Activated CD4-positive, alpha-beta memory T cell treated with anti-CD3 and anti-CD28 coated beads for 36 hours (primary cell): ENCODE results near the gene GCNT2. TPM values are rescaled to one million over a fixed set of nuclear protein-coding genes. Genes with fewer than 3 reads are reported as not detected.

Experiments
- CTCF ChIA-PET: fragments of 350-600 bp; sonication (Branson Sonifier 250); formaldehyde crosslinking; loops from one replicate; lab custom pipeline; 2021; ENCODE audit warnings: antibody characterized with exemption, inconsistent platforms; lab: Charles Lee
- POLR2A ChIA-PET: fragments of 350-600 bp; sonication (Branson Sonifier 250); formaldehyde crosslinking; loops from one replicate; lab custom pipeline; 2021; ENCODE audit warnings: antibody characterized with exemption; lab: Charles Lee
- DNase-seq: peaks from one replicate; pipeline ENCODE4 v3.0.0-alpha.2; 2020
- H3K27ac Mint-ChIP-seq: one replicate; pipeline ENCODE4 v1.8.0; 2021; ENCODE audit warnings: mixed read lengths
- H3K27me3 Mint-ChIP-seq: one replicate; pipeline ENCODE4 v1.8.0; 2021; ENCODE audit warnings: mixed read lengths
- H3K36me3 Mint-ChIP-seq: one replicate; pipeline ENCODE4 v1.8.0; 2021; ENCODE audit warnings: mixed read lengths
- H3K4me1 Mint-ChIP-seq: one replicate; pipeline ENCODE4 v1.8.0; 2021; ENCODE audit warnings: low read depth, mixed read lengths
- H3K4me3 Mint-ChIP-seq: one replicate; pipeline ENCODE4 v1.8.0; 2021; ENCODE audit warnings: mild to moderate bottlenecking, mixed read lengths
- H3K9me3 Mint-ChIP-seq: one replicate; pipeline ENCODE4 v1.8.0; 2021; ENCODE audit warnings: mixed read lengths
- intact Hi-C: fragments of 100-400 bp; cut with micrococcal nuclease; formaldehyde crosslinking; loops from one replicate; pipeline ENCODE4 v1.15.1; 2023
- total RNA-seq, 2 experiments: library from RNA; stranded (reverse); gene quantifications; one replicate each; pipeline ENCODE4 v1.2.3, GENCODE V29; 2021

The GCNT2 gene
- total RNA-seq, 2 experiments from 2014 or later, result 1.4 to 1.5 TPM

DNA sequence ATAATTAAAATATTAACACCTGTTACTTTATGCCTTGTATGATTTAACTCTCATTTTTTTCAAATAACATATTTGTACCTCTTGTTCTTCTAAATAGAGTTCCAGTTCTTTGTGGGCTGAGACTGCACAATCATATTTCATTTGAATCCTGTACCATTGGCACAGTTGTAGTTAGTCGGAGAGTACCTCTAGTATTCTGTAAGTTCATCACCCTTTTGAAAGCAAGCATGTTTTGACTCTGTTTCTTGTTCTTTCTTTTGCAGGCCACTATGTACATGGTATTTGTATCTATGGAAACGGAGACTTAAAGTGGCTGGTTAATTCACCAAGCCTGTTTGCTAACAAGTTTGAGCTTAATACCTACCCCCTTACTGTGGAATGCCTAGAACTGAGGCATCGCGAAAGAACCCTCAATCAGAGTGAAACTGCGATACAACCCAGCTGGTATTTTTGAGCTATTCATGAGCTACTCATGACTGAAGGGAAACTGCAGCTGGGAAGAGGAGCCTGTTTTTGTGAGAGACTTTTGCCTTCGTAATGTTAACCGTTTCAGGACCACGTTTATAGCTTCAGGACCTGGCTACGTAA lies 105.1 kb downstream of the GCNT2 start:
- Mint-ChIP-seq H3K36me3 (peaks cover 12% of the 10 kb centered on the region), H3K27me3 (no peaks in the 10 kb centered on the region), H3K27ac (no peak overlapping the region), H3K9me3 (no peaks in the 10 kb centered on the region), H3K4me1 (no peaks in the 10 kb centered on the region), H3K4me3 (no peak overlapping the region)
- intact Hi-C loops, result no loop called here
- ChIA-PET POLR2A (no interaction called here), CTCF (no interaction called here)
- DNase-seq, result no peak

DNA sequence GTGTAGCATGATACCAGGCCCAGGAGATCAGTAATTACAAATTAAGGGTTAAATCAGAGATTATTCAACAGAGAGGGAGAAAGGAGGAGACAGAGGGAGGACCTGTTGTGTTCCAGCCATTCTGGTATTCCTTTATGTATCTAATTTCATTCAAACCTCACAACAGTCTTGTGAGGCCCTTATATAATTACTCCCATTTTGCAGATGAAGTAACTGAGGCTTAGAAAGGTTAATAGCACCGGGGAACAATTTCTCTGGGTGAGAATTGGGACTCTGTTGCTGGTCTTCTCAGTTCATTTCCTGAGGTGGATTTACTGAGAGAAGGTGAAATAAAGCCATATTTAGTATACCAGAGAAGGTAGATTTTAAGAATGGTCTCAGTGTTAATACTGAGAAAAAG lies 106.6 kb downstream of the GCNT2 start:
- no peaks in the 10 kb centered on the region for H3K4me1 Mint-ChIP-seq
- no peak for DNase-seq
- intact Hi-C loops, result no loop called here
- ChIA-PET POLR2A (no interaction called here), CTCF (no interaction called here)
- H3K4me3 Mint-ChIP-seq, result no peak overlapping the region
- H3K27ac Mint-ChIP-seq, result no peak overlapping the region
- H3K9me3 Mint-ChIP-seq, result no peaks in the 10 kb centered on the region
- peaks cover 7% of the 10 kb centered on the region for H3K36me3 Mint-ChIP-seq
- no peaks in the 10 kb centered on the region for H3K27me3 Mint-ChIP-seq

DNA sequence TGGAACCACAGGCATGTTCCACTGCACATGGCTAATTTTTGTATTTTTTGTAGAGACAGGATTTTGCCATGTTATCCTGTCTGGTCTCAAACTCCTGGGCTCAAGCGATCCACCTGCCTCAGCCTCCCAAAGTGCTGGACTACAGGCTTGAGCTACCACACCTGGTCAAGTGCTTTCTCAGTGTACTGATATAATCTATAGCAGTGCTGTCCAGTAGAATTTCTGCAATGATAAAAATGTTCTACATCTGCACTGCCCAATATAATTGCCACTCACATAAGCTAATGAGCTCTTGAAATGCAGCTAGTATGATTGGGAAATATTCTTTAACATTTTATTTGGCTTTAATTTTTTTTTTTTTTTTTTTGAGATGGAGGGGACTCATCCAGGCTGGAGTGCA lies 109.0 kb downstream of the GCNT2 start:
- intact Hi-C loops, result no loop called here
- CTCF ChIA-PET, result no interaction called here
- POLR2A ChIA-PET, result no interaction called here

GRCh38 chr6:10633216-10633615 lies 112.1 kb downstream of the GCNT2 start:
- no peak for DNase-seq
- H3K27me3 Mint-ChIP-seq, result no peaks in the 10 kb centered on the region
- POLR2A ChIA-PET, result no interaction called here
- H3K36me3 Mint-ChIP-seq, result no peaks in the 10 kb centered on the region
- intact Hi-C loops, result no loop called here
- no peak overlapping the region for H3K4me3 Mint-ChIP-seq
- H3K9me3 Mint-ChIP-seq, result no peaks in the 10 kb centered on the region
- no peaks in the 10 kb centered on the region for H3K4me1 Mint-ChIP-seq
- no peak overlapping the region for H3K27ac Mint-ChIP-seq
- CTCF ChIA-PET, result no interaction called here

More for the DNA sequence above, 109.0 kb downstream of the GCNT2 start:
- Mint-ChIP-seq H3K27me3 (no peaks in the 10 kb centered on the region), H3K27ac (no peak overlapping the region), H3K4me3 (no peak overlapping the region), H3K36me3 (no peaks in the 10 kb centered on the region), H3K4me1 (no peaks in the 10 kb centered on the region), H3K9me3 (no peaks in the 10 kb centered on the region)
- DNase-seq, result no peak

- H3K36me3 Mint-ChIP-seq, result no peaks in the 10 kb centered on the region
- ChIA-PET POLR2A (no interaction called here), CTCF (no interaction called here)
- H3K4me3 Mint-ChIP-seq, result no peak overlapping the region
- H3K4me1 Mint-ChIP-seq, result no peaks in the 10 kb centered on the region
- H3K27ac Mint-ChIP-seq, result no peak overlapping the region
- DNase-seq, result no peak
- no peaks in the 10 kb centered on the region for H3K9me3 Mint-ChIP-seq
- intact Hi-C loops, result no loop called here
- peaks cover 9% of the 10 kb centered on the region for H3K27me3 Mint-ChIP-seq
Observed at GRCh38 chr6:10640412-10640811, 119.3 kb downstream of the GCNT2 start.

DNA sequence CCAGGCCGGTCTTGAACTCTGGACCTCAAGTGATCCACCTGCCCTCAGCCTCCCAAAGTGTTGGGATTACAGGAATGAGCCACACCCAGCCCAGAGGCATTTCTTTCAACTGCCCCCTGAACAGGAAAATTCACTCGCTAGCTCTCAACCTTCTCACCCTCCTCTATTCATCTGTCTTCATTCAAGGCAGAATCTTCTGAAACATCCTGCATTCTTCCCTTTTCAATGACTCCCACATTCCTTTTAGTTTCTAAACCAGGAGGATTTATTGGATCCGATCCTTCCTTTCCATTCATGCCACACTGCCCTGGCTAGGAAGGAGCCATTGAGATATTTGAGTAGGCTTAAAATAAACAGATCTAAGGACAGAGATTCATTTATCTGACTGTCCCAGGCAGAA lies 120.4 kb downstream of the GCNT2 start:
- no peaks in the 10 kb centered on the region for H3K4me1 Mint-ChIP-seq
- CTCF ChIA-PET, result no interaction called here

DNA sequence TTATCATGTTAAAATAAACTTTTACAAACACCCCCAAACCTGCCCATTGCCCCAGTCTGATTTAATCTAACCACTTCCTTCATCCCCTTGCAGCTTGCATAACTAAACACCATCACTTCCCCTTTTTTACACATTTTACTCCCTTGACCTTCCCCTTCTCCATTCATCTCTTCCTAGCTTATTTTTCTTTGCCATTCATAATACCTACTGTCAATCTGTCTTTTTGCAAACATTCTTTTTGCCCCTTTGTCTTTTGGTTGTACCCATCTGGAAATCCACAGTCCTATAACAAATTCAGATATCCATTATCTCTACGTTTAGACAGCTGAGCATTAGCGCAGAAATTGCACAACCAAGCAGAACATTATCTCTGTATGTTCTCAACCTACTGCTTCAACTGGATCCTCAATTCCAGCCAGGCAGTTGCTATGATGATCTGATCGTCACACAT lies 122.1 kb downstream of the GCNT2 start:
- H3K27me3 Mint-ChIP-seq, result peaks cover 9% of the 10 kb centered on the region
- intact Hi-C loops, result no loop called here
- ChIA-PET POLR2A (no interaction called here), CTCF (no interaction called here)
- H3K27ac Mint-ChIP-seq, result no peak overlapping the region
- no peak for DNase-seq
- H3K4me1 Mint-ChIP-seq, result no peaks in the 10 kb centered on the region
- H3K9me3 Mint-ChIP-seq, result no peaks in the 10 kb centered on the region
- no peak overlapping the region for H3K4me3 Mint-ChIP-seq
- H3K36me3 Mint-ChIP-seq, result no peaks in the 10 kb centered on the region

More for the DNA sequence above, 120.4 kb downstream of the GCNT2 start:
- no peak overlapping the region for H3K4me3 Mint-ChIP-seq
- H3K9me3 Mint-ChIP-seq, result no peaks in the 10 kb centered on the region
- intact Hi-C loops, result no loop called here
- H3K27me3 Mint-ChIP-seq, result peaks cover 9% of the 10 kb centered on the region
- POLR2A ChIA-PET, result no interaction called here
- DNase-seq, result no peak
- no peaks in the 10 kb centered on the region for H3K36me3 Mint-ChIP-seq
- no peak overlapping the region for H3K27ac Mint-ChIP-seq

DNA sequence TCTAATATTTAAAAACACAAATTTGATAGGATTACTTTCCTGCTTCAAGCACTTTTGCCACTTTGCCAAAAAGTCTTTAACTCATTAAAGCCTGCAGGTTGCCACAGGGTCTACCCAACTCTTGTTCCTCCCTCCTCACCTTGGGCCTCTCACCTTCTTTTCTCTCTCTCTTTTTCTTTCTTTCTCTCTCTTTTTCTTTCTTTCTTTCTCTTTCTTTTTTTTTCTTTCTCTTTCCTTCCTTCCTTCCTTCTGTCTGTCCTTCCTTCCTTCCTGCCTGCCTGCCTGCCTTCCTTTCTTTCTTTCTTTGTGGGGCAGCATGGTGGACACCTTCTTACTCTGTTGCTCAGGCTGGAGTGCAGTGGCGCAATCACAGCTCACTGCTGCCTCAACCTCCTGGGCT lies 123.1 kb downstream of the GCNT2 start:
- intact Hi-C loops, result no loop called here
- Mint-ChIP-seq H3K27ac (no peak overlapping the region), H3K36me3 (no peaks in the 10 kb centered on the region), H3K4me3 (no peak overlapping the region), H3K4me1 (no peaks in the 10 kb centered on the region), H3K9me3 (no peaks in the 10 kb centered on the region), H3K27me3 (peaks cover 9% of the 10 kb centered on the region)
- DNase-seq, result no peak
- ChIA-PET CTCF (no interaction called here), POLR2A (no interaction called here)

DNA sequence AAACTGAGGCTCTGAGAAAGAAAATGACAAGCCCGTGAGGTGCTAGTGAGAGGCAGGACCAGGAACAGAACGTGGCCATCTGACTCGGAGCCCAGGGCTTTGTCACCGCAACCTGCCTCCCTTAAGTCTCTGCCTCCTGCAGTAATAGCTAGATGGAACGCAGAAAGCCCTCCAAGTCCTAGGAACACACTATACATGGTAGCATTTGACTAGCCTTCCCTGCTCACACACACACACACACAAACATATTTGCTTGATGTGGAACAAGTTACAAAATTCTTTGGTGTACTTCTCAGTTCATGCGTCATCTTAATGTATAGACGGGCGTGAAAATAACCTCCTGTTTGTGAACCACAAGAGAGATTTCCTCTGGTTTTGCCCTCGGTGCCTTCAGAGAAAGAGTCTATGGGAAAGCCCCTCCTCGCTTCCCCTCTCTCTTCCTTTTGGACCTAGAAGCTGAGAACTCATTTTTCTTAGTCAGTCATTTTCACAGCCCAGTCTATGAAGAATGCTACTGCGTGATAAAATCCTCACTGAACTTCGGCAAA lies 134.4 kb downstream of the GCNT2 start:
- no peak overlapping the region for H3K27ac Mint-ChIP-seq
- H3K9me3 Mint-ChIP-seq, result no peaks in the 10 kb centered on the region
- ChIA-PET POLR2A (no interaction called here), CTCF (interaction anchor here (0.7 kb wide), 1 partner anchor 147 kb away, joined by 3 read pairs; no protein-coding TSS in a partner anchor)
- intact Hi-C loops, result no loop called here
- no peaks in the 10 kb centered on the region for H3K36me3 Mint-ChIP-seq
- H3K4me1 Mint-ChIP-seq, result peaks cover 9% of the 10 kb centered on the region
- H3K27me3 Mint-ChIP-seq, result peaks cover 11% of the 10 kb centered on the region
- DNase-seq, result peak; percentile 34
- no peak overlapping the region for H3K4me3 Mint-ChIP-seq

DNA sequence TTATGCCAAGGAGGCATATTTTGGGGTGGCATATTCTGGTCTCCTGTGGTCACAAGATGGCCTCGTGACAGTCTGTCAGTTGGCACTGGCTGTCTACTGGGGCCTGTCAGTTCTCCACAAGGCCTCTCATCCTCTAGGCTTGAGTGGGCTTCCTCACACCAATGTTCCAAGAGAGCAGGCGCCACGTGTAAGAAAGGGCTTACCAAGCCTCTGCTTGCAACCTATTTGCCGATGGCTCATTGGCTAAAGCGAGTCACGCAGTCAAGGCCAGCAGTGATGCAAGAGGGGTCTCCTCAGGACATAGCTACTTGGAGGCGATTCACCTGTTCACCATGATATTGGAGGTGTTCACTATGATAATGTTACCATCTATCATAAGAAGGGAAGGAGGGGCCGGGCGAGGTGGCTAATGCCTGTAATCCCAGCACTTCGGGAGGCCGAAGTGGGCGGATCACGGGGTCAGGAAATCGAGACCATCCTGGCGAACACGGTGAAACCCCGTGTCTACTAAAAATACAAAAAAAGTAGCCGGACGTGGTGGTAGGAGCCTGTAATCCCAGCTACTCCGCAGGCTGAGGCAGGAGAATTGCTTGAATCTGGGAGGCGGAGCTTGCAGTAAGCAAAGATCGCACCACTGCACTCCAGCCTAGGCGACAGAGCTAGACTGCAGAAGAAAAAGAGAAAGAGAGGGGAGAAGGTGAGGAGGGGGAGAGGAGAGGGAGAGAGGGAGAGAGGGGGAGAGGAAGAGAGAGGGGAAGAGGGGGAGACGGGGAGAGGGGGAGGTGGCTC lies 138.0 kb downstream of the GCNT2 start:
- POLR2A ChIA-PET, result no interaction called here

GRCh38 chr6:10659699-10660348 lies 138.7 kb downstream of the GCNT2 start:
- Mint-ChIP-seq H3K9me3 (no peaks in the 10 kb centered on the region), H3K36me3 (no peaks in the 10 kb centered on the region), H3K4me3 (peak overlapping the region; percentile 13), H3K4me1 (peaks cover 9% of the 10 kb centered on the region), H3K27ac (no peak overlapping the region), H3K27me3 (peaks cover 7% of the 10 kb centered on the region)
- intact Hi-C loops, result no loop called here
- ChIA-PET CTCF (interaction anchor here (1.2 kb wide), 1 partner anchor 181 kb away, joined by 3 read pairs; no protein-coding TSS in a partner anchor), POLR2A (no interaction called here)
- peak; percentile 15 for DNase-seq

More for the DNA sequence above, 138.0 kb downstream of the GCNT2 start:
- Mint-ChIP-seq H3K36me3 (no peaks in the 10 kb centered on the region), H3K27ac (no peak overlapping the region), H3K9me3 (no peaks in the 10 kb centered on the region), H3K4me3 (peak overlapping the region; percentile 56), H3K27me3 (peaks cover 8% of the 10 kb centered on the region), H3K4me1 (peaks cover 9% of the 10 kb centered on the region)
- no peak for DNase-seq
- CTCF ChIA-PET, result interaction anchor here (1.2 kb wide), 1 partner anchor 180 kb away, joined by 3 read pairs; no protein-coding TSS in a partner anchor
- intact Hi-C loops, result no loop called here
